K562 (cell line): ENCODE results near the gene NAGLU. TPM values are rescaled to one million over a fixed set of nuclear protein-coding genes. Genes with fewer than 3 reads are reported as not detected.

Experiments used
- CHD1 ChIP-seq: fragments of 200-600 bp; sonication (generic); IDR thresholded peaks from one replicate; pipeline ENCODE4 v1.6.1; 2012; ENCODE audit warnings: mild to moderate bottlenecking, moderate library complexity, low read length, inconsistent platforms
- EWSR1 ChIP-seq: fragments of 450-650 bp; IDR thresholded peaks from 2 replicates; pipeline ENCODE4 v1.6.1; 2018; ENCODE audit warnings: borderline replicate concordance, mild to moderate bottlenecking, low read depth, moderate library complexity; ENCODE audit not compliant: partially characterized antibody
- KLF16 ChIP-seq: IDR thresholded peaks from 2 replicates; pipeline ENCODE4 v1.6.1; 2016; ENCODE audit warnings: antibody characterized with exemption
- POLR2B ChIP-seq: fragments of 450-650 bp; IDR thresholded peaks from 2 replicates; pipeline ENCODE4 v1.6.1; 2018; ENCODE audit warnings: low read depth; ENCODE audit not compliant: partially characterized antibody
- POU5F1 ChIP-seq: fragments of 150-350 bp; IDR thresholded peaks from 2 replicates; pipeline ENCODE4 v1.6.1; 2014; ENCODE audit warnings: borderline replicate concordance, low read length, low read depth, mild to moderate bottlenecking; ENCODE audit not compliant: partially characterized antibody
- RBM25 ChIP-seq: fragments of 200-400 bp; formaldehyde crosslinking; IDR thresholded peaks from 2 replicates; pipeline ENCODE4 v1.6.1; 2018; ENCODE audit warnings: low read length, low read depth, moderate library complexity; ENCODE audit not compliant: severe bottlenecking
- ZNF707 ChIP-seq: fragments of 250-450 bp; sonication (Bioruptor Pico); conservative IDR thresholded peaks from 2 replicates; pipeline ENCODE4 v1.8.0; 2022; ENCODE audit warnings: inconsistent platforms, mild to moderate bottlenecking, moderate library complexity
- polyA plus RNA-seq, 8 experiments: library from polyadenylated mRNA; depleted of rRNA in 4 of 8; stranded (reverse) in 5 of 8; unstranded in 3 of 8; fragments of >200 nt; fragmentation: Nextera tagmentation in 2 of 8; fragmentation: Illumina TruSeq in 1 of 8; extraction: Ambion mirVana in 2 of 8; extraction: Trizol in 1 of 8; gene quantifications; 2 replicates each; pipeline versions ENCODE4 v1.2.1 to v1.2.3, GENCODE V29; 2011 to 2014; ENCODE audit warnings: inconsistent platforms in 1 of 8, missing spikeins in 1 of 8
- total RNA-seq, 7 experiments: library from RNA; depleted of rRNA in 6 of 7; stranded (reverse); fragments of >200 nt in 6 of 7; fragmentation: Illumina TruSeq in 2 of 7; extraction: Trizol in 2 of 7; gene quantifications; 2 replicates each; pipeline versions ENCODE4 v1.2.1 to v1.2.3, GENCODE V29; 2011 to 2021; ENCODE audit warnings: low replicate concordance in 1 of 7
- TF ChIP-seq, protein P1 (sequence below): fragments of 450-650 bp; IDR thresholded peaks from 2 replicates; pipeline ENCODE4 v1.6.1; 2016; ENCODE audit warnings: mild to moderate bottlenecking, moderate library complexity
- TF ChIP-seq, protein P2 (sequence below): fragments of 200-800 bp; sonication (Bioruptor generic); IDR thresholded peaks from 2 replicates; pipeline ENCODE4 v1.6.1; 2017; ENCODE audit warnings: missing genetic modification characterization, missing compliant biosample characterization
- TF ChIP-seq, protein P3 (sequence below): sonication (generic); formaldehyde crosslinking; IDR thresholded peaks from 2 replicates; pipeline ENCODE4 v1.5.0; 2020; ENCODE audit warnings: missing genetic modification reagents
- TF ChIP-seq, protein P4 (sequence below): fragments of 250-450 bp; sonication (Bioruptor Pico); IDR thresholded peaks from 2 replicates; pipeline ENCODE4 v1.5.0; 2021

Gene NAGLU
- total and polyA plus RNA-seq, 9 of the 15 experiments (the other 6 are each of a cell fraction or from before 2014, with no cell fraction given): 0.04 to 21.5 (median 8.5) TPM

DNA sequence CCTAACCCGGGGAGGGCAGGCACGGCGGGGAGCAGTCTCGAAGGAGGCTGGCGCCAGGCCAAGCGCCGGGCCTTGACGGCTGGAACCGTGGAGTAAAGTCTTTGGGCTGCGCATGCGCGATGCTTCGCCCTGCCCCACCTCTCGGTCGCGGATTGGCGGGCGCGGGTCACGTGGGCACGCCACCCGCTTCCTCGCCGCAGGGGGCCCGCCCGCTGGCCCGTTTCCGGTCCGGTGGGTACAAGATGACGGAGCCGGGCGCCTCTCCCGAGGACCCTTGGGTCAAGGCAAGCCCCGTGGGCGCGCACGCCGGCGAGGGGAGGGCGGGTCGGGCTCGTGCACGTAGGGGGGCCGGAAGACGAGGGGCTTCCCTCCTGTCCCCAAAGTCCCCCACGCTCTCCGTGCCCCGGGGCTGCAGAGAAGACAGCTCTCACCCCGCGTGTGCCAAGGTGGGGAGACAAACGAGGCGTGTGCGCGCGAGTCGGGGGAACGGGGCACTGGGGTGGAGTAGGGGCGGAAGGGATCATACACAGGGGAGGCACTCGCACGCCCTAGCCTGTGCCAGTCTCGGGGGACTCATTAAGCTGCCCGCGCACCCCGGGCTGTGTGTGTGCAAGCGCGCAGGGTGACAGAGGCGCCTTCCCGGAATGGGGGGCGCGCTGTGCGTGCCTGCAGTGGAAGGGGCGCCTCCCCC is 31.0 kb downstream of the NAGLU start, which contains the start of gene MLX (continued):
- TF ChIP-seq ZNF707 (no peak), POLR2B (peak; percentile 51), KLF16 (no peak), EWSR1 (no peak), CHD1 (peak; percentile 64), POU5F1 (peak; percentile 16), RBM25 (peak; percentile 99)
- TF ChIP-seq, protein P1, sequence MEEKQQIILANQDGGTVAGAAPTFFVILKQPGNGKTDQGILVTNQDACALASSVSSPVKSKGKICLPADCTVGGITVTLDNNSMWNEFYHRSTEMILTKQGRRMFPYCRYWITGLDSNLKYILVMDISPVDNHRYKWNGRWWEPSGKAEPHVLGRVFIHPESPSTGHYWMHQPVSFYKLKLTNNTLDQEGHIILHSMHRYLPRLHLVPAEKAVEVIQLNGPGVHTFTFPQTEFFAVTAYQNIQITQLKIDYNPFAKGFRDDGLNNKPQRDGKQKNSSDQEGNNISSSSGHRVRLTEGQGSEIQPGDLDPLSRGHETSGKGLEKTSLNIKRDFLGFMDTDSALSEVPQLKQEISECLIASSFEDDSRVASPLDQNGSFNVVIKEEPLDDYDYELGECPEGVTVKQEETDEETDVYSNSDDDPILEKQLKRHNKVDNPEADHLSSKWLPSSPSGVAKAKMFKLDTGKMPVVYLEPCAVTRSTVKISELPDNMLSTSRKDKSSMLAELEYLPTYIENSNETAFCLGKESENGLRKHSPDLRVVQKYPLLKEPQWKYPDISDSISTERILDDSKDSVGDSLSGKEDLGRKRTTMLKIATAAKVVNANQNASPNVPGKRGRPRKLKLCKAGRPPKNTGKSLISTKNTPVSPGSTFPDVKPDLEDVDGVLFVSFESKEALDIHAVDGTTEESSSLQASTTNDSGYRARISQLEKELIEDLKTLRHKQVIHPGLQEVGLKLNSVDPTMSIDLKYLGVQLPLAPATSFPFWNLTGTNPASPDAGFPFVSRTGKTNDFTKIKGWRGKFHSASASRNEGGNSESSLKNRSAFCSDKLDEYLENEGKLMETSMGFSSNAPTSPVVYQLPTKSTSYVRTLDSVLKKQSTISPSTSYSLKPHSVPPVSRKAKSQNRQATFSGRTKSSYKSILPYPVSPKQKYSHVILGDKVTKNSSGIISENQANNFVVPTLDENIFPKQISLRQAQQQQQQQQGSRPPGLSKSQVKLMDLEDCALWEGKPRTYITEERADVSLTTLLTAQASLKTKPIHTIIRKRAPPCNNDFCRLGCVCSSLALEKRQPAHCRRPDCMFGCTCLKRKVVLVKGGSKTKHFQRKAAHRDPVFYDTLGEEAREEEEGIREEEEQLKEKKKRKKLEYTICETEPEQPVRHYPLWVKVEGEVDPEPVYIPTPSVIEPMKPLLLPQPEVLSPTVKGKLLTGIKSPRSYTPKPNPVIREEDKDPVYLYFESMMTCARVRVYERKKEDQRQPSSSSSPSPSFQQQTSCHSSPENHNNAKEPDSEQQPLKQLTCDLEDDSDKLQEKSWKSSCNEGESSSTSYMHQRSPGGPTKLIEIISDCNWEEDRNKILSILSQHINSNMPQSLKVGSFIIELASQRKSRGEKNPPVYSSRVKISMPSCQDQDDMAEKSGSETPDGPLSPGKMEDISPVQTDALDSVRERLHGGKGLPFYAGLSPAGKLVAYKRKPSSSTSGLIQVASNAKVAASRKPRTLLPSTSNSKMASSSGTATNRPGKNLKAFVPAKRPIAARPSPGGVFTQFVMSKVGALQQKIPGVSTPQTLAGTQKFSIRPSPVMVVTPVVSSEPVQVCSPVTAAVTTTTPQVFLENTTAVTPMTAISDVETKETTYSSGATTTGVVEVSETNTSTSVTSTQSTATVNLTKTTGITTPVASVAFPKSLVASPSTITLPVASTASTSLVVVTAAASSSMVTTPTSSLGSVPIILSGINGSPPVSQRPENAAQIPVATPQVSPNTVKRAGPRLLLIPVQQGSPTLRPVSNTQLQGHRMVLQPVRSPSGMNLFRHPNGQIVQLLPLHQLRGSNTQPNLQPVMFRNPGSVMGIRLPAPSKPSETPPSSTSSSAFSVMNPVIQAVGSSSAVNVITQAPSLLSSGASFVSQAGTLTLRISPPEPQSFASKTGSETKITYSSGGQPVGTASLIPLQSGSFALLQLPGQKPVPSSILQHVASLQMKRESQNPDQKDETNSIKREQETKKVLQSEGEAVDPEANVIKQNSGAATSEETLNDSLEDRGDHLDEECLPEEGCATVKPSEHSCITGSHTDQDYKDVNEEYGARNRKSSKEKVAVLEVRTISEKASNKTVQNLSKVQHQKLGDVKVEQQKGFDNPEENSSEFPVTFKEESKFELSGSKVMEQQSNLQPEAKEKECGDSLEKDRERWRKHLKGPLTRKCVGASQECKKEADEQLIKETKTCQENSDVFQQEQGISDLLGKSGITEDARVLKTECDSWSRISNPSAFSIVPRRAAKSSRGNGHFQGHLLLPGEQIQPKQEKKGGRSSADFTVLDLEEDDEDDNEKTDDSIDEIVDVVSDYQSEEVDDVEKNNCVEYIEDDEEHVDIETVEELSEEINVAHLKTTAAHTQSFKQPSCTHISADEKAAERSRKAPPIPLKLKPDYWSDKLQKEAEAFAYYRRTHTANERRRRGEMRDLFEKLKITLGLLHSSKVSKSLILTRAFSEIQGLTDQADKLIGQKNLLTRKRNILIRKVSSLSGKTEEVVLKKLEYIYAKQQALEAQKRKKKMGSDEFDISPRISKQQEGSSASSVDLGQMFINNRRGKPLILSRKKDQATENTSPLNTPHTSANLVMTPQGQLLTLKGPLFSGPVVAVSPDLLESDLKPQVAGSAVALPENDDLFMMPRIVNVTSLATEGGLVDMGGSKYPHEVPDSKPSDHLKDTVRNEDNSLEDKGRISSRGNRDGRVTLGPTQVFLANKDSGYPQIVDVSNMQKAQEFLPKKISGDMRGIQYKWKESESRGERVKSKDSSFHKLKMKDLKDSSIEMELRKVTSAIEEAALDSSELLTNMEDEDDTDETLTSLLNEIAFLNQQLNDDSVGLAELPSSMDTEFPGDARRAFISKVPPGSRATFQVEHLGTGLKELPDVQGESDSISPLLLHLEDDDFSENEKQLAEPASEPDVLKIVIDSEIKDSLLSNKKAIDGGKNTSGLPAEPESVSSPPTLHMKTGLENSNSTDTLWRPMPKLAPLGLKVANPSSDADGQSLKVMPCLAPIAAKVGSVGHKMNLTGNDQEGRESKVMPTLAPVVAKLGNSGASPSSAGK: 0 out of 2 replicates have a peak, but pooled peaks have one; percentile 9
- TF ChIP-seq, protein P2, sequence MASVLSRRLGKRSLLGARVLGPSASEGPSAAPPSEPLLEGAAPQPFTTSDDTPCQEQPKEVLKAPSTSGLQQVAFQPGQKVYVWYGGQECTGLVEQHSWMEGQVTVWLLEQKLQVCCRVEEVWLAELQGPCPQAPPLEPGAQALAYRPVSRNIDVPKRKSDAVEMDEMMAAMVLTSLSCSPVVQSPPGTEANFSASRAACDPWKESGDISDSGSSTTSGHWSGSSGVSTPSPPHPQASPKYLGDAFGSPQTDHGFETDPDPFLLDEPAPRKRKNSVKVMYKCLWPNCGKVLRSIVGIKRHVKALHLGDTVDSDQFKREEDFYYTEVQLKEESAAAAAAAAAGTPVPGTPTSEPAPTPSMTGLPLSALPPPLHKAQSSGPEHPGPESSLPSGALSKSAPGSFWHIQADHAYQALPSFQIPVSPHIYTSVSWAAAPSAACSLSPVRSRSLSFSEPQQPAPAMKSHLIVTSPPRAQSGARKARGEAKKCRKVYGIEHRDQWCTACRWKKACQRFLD: peak; percentile 17; the same call in 1 of the 2 replicates
- TF ChIP-seq, protein P3, sequence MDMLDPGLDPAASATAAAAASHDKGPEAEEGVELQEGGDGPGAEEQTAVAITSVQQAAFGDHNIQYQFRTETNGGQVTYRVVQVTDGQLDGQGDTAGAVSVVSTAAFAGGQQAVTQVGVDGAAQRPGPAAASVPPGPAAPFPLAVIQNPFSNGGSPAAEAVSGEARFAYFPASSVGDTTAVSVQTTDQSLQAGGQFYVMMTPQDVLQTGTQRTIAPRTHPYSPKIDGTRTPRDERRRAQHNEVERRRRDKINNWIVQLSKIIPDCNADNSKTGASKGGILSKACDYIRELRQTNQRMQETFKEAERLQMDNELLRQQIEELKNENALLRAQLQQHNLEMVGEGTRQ (CRISPR knock-in tag): peak; percentile 100
- TF ChIP-seq, protein P4, sequence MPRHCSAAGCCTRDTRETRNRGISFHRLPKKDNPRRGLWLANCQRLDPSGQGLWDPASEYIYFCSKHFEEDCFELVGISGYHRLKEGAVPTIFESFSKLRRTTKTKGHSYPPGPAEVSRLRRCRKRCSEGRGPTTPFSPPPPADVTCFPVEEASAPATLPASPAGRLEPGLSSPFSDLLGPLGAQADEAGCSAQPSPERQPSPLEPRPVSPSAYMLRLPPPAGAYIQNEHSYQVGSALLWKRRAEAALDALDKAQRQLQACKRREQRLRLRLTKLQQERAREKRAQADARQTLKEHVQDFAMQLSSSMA (CRISPR knock-in tag): 0 out of 2 replicates have a peak, but pooled peaks have one; percentile 37
